HG03280 (cell line): ENCODE data around the gene STKLD1.
A peak's percentile ranks its signal among the peaks of the same experiment; 100 is the strongest.

ENCODE experiments used
- ATAC-seq: cut with Tn5 transposase; IDR thresholded peaks from one replicate; pipeline ENCODE4 v1.9.1; 2021; ENCODE audit warnings: mild to moderate bottlenecking, moderate library complexity; ENCODE audit not compliant: unreplicated experiment

The STKLD1 gene

DNA sequence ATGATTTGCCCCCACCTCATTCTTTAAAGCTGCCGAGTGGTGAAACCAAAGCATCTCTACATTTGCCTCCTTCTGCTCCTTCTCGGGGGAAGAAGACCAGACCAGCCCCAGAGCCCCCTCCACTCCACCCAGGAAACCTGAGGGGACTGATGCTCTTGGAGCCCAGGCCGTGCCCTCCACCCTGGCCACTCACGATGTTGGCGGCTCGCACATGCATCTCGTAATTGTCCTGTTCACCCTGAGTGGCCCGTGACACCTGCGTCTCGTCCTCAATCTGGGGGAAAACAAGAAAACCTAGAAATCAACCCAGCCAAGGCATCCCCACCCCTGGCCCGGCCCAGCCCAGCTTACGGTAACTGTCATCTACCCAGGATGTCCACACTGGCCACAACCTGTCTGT, 31.2 kb upstream of the STKLD1 start:
- ATAC-seq, result no peak

DNA sequence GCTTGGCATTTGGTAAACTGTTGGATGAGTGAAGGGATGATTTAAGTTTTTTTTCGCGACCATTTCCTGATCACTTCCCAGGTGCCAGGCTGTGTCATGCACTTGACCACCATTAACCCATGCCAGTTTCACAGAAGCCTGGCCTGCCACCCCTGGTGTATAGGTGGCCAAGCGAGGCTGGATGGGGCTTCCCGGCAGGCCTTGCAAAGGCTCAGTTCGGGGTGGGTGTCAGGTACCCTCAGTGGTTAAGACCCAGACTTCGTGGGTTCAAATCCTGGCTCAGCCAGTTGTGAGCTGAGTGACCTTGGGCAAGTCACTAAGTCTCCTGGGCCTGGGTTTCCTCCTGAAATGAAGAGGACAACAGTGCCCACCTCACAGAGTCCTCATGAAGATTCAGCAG, 30.6 kb upstream of the STKLD1 start:
- no peak for ATAC-seq

DNA sequence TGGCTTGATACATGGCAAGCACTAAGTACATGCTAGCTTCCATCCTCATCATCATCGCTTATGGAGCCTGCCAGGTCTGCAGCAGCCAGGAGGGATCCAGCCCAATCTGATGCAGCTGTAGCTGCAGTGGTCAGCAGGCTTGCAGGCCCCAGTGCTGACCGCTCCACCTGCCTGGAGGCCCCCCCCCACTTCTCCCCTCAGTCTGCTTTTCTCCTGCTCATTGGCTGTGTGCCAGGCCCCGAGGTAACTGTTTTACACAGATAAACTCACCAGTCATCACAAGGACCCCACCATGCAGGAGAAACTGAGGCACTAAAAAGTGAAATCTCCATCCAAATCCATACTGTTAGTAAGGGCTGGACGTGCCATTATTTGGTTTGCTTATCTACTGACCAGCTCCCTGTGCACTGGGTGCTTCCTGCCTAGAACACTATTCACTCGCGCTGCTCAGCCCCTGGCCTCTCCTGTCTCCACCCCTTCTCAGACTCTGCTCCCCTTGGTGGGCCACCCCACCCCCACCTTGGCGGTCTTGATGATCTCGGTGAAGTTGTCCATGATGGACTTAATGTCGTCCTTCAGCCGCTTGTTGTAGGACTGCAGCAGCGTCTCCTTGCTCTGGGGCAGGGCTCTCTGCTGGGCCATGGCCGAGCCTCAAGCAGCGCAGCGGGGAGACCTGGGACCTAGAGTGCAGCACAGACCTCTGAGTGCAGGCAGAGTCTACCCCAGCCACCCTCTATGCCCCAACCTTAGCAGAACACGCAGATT, 30.0 kb upstream of the STKLD1 start:
- ATAC-seq, result no peak

DNA sequence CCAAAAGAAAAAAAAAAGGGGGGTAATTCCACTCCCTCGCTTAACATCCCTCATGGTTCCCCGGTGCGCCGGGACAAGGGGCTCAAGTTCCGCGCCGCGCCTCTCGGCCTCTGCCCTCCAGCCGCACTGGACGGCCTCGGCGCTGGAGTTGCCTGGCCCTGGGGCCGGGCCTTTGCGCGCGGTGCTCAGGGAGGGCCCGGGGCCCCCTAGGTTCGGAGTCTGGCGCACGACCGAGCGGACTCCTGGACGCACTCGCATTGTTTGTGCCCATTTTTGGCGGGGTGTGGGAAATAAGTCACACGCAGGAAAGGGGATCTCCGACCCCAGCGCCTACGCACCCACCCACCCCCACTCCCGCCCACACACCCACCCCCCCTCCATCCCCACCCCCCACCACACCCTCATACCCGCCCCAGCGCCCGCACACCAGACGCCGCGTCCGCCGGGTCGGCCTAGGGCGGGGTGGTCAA, 28.6 kb upstream of the STKLD1 start:
- peak; percentile 23 for ATAC-seq

DNA sequence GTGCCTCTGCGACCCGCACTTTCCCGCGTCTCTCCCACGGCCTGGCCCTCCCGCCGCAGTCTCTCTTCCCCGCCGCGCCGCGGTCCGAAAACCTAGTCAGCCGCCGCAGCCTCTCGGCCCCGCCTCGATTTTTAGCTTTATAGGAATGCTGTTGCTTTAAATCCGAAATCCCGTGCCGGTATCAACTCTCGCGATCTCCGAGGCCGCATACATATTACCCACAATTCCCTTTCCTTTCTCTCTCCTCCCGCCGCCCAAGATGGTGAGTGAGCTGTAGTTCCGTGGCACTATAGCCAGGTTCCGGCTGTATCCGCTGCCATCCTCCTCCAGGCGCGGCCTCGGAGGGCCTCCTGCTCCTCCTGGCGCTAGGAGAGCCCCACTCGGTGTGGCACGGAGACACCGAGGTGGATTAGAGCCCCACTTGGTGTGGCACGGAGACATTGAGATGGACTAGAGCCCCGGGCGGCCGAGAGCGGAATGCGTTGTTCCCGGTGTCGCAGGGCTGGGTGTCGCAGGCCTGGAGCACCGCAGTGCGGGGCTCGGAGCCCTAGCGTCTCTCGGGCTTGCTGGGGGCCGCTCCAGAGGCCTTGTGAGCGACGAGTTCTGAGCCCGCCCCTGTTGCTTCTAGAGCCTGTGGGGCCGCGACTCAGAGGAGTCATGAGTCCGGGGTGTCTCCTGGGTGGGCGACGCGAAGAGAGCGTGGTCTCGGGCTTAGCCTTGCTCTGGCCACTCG, 28.0 kb upstream of the STKLD1 start, which contains the start of the genes MED22 and RPL7A:
Gene MED22 (minus strand): TSS at position 147 of the 733 bp plus-strand sequence. CDS start 1,469 bp downstream, outside the sequence.
Gene RPL7A (plus strand): TSS at position 234 of the 733 bp plus-strand sequence. CDS start 26 bp downstream, at position 260.
- ATAC-seq, result peak; percentile 71

DNA sequence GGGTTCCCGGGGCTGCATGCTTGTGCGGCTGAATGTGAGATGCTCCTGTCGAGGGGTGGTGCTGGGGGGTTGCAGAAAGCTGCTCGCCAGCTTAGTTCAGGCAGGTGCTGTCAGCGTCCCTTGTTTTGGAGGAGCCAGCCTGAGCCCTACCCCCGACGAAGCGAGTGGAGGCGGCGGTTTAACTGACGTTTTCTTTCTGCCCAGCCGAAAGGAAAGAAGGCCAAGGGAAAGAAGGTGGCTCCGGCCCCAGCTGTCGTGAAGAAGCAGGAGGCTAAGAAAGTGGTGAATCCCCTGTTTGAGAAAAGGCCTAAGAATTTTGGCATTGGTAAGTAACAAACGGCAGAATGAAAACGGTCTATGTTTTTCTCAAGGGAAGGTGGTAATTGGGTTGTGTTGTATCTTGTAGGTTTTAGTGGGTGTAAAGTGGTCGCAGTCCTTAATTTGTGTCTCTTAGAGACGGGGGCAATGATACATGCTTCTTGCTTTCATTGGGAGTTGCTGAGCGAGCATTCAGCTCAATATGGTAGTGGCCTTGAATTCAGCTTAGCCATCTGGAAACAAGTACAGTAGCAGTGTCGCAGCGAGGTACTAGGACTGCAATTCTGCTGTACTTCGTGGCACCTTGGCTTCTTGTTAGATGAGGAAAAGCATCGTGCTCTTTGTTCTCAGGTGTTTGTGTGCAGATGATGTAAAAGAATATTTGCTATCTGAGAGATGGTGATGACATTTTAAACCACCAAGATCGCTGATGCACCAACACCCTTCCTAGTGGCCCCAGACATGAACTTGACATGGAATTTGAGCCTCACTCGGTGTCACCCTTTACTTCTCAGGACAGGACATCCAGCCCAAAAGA, 27.2 kb upstream of the STKLD1 start:
- no peak for ATAC-seq

DNA sequence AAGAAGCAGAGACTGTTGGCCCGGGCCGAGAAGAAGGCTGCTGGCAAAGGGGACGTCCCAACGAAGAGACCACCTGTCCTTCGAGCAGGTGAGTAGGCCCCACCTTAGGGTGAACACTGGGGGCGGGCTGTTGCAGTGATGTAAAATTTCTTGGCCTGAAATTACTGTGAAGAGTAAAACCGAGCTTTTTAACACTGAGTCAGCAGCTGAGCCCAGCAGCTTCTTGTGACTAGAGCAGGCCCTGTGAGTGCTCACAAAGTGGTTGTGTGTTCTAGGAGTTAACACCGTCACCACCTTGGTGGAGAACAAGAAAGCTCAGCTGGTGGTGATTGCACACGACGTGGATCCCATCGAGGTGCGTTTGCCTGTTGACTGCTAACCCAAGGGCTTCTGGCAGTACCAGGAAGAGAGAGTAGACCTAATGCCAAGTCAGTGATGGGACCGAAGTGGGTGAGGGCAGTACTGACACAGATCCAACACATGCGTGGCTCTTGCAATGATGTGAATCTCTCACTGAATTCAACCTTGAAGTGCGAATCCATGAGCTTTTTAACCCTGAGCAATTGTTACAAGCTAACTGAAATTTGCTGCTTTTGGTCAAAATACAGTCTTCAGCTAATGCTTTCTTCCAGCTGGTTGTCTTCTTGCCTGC, 26.1 kb upstream of the STKLD1 start:
- no peak for ATAC-seq

DNA sequence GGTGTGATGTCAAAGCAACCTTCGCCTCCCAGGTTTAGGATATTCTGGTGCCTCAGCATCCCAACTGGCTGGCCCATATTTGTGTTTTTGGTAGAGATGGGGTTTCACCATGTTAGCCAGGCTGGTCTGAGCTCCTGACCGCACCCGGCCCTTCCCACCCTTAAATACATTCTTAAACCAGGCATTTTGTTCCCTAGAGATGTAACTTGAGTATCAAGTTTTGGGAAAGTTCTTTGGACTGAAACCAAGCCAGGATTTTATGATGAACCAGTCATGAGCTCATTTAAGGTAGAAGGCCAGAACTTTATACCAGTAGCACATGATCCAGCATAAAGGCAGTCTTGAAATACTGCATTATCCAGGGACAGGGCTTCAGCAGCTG, 24.6 kb upstream of the STKLD1 start:
- no peak for ATAC-seq

DNA sequence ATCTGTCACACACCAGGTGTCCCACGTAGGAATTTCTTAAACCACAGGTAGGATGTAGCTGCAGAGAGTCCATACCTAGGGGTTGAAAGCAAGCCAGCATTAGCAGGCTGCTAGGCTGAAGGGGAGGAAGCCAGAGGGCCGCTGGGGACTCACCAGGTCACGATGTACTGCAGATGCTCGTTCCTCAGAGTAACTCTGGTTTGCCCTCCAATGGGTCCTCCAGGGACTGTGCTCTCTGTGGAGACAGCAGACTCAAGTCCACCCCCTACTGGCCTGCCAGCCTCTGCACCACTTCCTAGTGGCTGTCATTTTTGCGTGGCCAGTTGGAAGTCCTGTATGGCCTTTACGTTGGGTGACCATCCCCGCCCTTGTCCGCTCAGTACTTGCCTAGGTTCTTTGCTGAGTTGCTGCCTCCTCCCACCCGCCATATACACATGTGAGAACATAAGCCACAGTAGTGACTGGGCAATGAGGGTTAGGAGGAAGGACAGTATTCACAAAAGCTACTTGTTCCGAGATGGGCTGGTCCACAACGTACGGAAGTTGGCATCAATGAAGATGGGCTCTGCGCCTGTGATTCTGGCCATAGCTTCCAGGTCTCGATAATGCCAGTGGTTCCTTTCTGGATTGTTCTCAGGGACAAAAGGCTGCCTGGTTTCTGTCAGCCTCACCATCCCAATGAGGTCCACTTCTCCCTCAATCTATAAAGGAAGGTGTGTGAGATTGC, 24.1 kb upstream of the STKLD1 start:
- no peak for ATAC-seq

DNA sequence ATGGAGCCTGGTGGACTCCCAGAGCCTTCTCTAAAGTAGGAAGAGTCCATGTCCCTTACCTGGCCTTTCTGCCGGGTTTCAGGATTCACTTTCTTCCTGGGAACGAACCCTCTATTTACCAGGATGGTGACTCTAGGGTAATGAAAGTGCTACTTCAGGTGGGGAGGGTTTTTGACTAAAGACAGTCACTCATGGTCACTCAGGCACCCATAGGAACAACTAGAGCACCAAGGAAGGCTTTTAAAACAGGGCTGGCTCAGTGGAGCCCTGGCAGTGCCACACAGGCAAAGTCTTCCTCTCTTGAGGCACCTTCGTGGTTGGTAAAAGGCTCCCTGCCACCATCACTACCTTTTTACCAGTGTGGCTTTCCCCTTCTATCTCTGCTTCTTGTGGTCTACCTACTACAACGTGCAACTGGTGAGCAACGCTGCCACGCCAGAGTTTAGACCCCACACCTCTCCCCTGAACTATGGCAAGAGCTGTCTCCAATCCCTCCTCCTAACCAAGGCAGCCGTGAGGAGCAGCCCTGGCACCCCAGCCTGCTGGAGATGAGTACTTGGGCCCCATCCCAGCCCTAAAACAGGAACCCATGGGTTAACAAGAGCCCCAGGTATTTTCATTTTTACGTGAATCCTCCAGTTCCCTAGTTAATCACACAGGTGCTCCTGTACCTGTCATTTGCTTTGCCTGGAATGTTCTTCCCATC, 23.4 kb upstream of the STKLD1 start:
- ATAC-seq, result no peak

DNA sequence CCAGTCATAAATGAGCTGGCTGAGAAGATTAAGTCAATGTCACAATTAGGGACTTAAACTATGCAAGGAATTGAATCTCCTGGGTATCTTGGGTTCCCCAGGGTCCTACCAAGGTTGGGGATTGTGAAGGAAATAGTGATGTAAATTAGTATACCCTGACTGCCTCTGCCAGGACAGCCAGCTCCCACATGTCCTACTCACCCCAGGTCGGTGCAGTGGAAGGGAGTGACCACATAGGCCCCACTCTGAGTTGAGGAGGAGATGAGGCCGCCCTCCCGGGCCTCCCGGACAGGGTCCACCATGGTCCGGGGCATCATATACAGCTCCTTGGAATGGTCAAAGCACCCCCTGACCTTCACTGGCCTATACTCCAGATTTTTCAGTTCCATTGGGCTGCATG, 22.6 kb upstream of the STKLD1 start:
- no peak for ATAC-seq

DNA sequence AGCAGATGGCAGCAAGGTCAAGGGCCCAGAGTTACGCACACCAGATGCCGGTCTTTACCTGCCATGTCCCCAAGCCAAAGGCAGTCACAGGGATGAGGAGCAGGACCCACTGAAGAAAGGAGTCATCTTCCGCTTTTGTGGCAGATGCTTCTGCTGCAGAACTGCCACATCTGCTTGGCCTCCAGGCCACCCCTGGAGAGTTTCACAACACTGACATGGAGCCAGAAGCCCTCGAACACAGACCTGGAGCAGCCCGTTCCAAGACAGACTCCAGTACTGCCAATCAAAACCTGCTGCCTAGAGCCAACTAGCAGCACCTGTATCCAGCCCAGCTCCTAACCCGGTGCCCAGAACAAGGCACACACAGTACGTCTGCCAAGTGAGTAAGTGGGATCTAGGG, 21.4 kb upstream of the STKLD1 start:
- ATAC-seq, result no peak

DNA sequence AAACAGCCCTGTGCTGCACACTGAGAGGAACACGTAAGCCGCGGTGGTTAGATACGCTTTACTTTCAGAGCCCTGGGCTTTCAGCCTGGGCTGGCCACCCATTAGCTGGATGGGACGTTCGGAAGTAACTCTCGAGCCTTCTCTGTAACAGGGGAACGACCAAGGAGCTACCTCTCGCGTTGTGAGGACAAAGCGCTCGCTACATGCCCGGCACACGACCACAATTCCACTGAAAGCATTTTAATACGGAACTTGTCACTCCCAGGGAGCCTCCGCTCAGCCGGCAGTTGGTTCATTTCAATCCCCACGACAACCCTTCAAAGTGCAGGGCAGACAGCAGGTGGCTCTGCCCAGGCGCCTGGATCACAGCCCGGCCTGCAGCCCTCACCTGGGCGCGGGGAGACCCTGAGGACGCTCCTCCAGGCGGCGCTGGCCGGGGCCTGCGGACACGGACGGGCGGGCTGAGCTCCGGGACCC, 20.2 kb upstream of the STKLD1 start:
- peak; percentile 28 for ATAC-seq

DNA sequence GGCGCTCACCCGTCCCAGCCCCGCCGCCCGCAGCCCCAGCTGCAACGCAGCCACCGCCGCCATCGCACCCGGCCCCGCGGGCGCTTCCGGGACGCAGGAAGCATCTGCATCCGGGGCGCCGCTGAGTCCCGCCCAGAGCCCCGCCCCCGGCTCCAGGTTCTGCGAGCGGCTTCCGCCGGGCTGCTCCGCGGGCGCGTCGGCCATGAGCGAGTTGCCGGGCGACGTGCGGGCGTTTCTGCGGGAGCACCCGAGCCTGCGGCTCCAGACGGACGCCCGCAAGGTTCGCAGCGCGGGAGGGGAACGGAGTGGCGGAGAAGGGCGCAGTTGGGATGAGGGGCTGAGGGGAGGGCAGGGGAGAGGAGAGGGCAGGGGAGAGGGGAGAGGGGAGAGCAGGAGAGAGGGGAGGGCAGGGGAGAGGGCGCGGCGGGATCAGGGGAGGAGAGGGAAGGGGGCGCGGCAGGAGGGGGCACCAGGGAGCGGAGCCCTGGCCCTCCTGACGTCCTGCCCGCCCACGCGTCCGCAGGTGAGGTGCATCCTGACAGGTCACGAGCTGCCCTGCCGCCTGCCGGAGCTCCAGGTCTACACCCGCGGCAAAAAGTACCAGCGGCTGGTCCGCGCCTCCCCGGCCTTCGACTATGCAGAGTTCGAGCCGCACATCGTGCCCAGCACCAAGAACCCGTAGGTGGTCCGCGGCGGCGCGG, 19.6 kb upstream of the STKLD1 start, which contains the start of the genes SURF1 and SURF2:
Gene SURF1 (minus strand): TSS at position 97 of the 701 bp plus-strand sequence. CDS start 34 bp downstream, at position 63.
Gene SURF2 (plus strand): TSS at position 160 of the 701 bp plus-strand sequence. CDS start 43 bp downstream, at position 203.
- peak; percentile 73 for ATAC-seq

DNA sequence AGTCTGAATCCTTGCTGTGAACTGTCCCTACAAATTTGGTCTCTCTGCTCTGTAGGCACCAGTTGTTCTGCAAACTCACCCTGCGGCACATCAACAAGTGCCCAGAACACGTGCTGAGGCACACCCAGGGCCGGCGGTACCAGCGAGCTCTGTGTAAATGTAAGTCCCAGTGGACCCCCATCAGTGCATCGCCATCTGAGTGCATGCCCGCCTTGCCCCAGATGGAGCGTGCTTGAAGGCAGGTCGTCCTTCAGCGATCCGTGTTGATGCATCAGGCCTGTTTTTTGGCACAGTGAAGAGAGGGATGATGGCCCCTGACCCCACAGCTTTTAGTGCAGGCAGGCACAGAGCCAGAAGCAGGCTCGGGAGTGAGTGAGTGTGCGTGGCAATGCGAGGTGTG, 18.5 kb upstream of the STKLD1 start:
- ATAC-seq, result no peak

DNA sequence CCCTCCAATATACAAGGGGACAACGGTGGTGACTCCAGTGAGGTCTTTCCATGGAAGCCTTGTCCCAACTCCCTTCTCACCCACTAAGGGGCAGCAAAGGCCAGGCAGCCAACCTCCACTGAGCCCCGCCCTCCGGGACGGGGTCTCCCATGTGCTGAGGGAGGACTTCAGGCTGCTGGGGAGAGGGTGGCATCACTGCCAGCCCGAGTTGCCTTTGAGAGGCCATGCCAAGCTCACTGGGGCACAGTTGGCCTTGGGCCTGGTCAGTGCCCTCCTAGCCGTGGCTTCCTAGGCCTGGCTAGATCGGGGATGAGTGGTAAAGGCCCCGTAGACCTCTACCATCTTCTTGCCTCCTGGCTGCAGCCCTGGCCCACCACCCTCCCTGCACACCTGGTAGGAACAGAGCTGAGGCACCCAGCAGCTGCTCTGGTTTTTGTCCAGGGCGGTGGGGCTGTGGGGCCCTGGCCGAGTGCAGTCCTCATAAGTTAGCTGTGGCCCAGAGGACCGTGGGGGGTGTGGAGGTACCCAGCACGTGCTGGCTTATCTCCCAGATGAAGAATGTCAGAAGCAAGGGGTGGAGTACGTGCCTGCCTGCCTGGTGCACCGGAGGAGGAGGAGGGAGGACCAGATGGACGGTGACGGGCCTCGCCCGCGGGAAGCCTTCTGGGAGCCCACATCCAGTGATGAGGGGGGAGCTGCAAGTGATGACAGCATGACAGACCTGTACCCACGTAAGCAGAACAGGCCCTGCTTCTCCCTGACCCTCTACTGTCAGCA, 16.6 kb upstream of the STKLD1 start:
- no peak for ATAC-seq
